ENCODE measurements around the gene TRNT1. TPM values are rescaled to one million over a fixed set of nuclear protein-coding genes. Genes with fewer than 3 reads are reported as not detected.

The TRNT1 gene
- total and polyA plus RNA-seq, 12 donors = 8.4 to 32.9 (median 16.6) TPM

GRCh38 chr3:3107858-3108257 is 18.9 kb upstream of the TRNT1 start:
- Histone ChIP-seq H3K4me3 (no peak overlapping the region), H3K9me3 (replicated peaks in 1 of 3) (no peaks in the 10 kb centered on the region), H3K36me3 (replicated peaks in 1 of 2) (no peaks in the 10 kb centered on the region), H3K27ac (no peak overlapping the region), H3K4me1 (replicated peaks in 1 of 2) (no peaks in the 10 kb centered on the region), H3K27me3 (no peaks in the 10 kb centered on the region)
- intact Hi-C loops (cut with DNase I) = no loop called here
- TF ChIP-seq CTCF (IDR thresholded peaks at IDR 0.05) (no peak), POLR2A (IDR thresholded peaks at IDR 0.05) (no peak)
- 60 to 84% (median 73%) methylated on average over 3 of the region's 3 CpGs for WGBS, 4 donors
- no peak for DNase-seq

GRCh38 chr3:3109407-3110298 is 17.1 kb upstream of the TRNT1 start:
- no peaks in the 10 kb centered on the region for H3K36me3 ChIP-seq (replicated peaks in 1 of 2)
- intact Hi-C loops (cut with DNase I) = no loop called here
- H3K27ac ChIP-seq = no peak overlapping the region
- no peak overlapping the region for H3K4me3 ChIP-seq
- H3K9me3 ChIP-seq (replicated peaks in 1 of 3) = no peaks in the 10 kb centered on the region
- TF ChIP-seq CTCF (IDR thresholded peaks at IDR 0.05) (no peak), POLR2A (IDR thresholded peaks at IDR 0.05) (no peak)
- H3K27me3 ChIP-seq = no peaks in the 10 kb centered on the region
- WGBS, 4 donors = 55 to 63% (median 57%) methylated on average over 11 of the region's 11 CpGs
- no peak for DNase-seq
- H3K4me1 ChIP-seq (replicated peaks in 1 of 2) = no peaks in the 10 kb centered on the region

GRCh38 chr3:3110299-3110630 is 16.5 kb upstream of the TRNT1 start, which contains the start of gene IL5RA:
Gene IL5RA (minus strand): TSS chr3:3110374. CDS start chr3:3104984, 5,390 bp downstream.
- Histone ChIP-seq H3K27ac (no peak within 1 kb of the TSS), H3K4me1 (replicated peaks in 1 of 2) (no peaks in the 10 kb centered on the region), H3K27me3 (no peaks in the 10 kb centered on the region), H3K9me3 (replicated peaks in 1 of 3) (no peaks in the 10 kb centered on the region), H3K36me3 (replicated peaks in 1 of 2) (no peaks in the 10 kb centered on the region), H3K4me3 (no peak within 1 kb of the TSS)
- TF ChIP-seq POLR2A (IDR thresholded peaks at IDR 0.05) (no peak), CTCF (IDR thresholded peaks at IDR 0.05) (no peak)
- intact Hi-C loops (cut with DNase I) = no loop called here
- WGBS, 4 donors = 43 to 65% (median 49%) methylated on average over 4 of the region's 4 CpGs
- no peak for DNase-seq

GRCh38 chr3:3110749-3111361 is 15.9 kb upstream of the TRNT1 start:
- DNase-seq = no peak

More at GRCh38 chr3:3110749-3111361, 15.9 kb upstream of the TRNT1 start:
- 50 to 57% (median 54%) methylated on average over 7 of the region's 7 CpGs for WGBS, 4 donors
- intact Hi-C loops (cut with DNase I) = no loop called here
- Histone ChIP-seq H3K27ac (no peak overlapping the region), H3K27me3 (no peaks in the 10 kb centered on the region), H3K4me1 (replicated peaks in 1 of 2) (no peaks in the 10 kb centered on the region), H3K4me3 (no peak overlapping the region), H3K9me3 (replicated peaks in 1 of 3) (no peaks in the 10 kb centered on the region), H3K36me3 (replicated peaks in 1 of 2) (no peaks in the 10 kb centered on the region)
- TF ChIP-seq CTCF (IDR thresholded peaks at IDR 0.05) (no peak), POLR2A (IDR thresholded peaks at IDR 0.05) (no peak)
